HTERT RPE-1 (cell line): ENCODE data around the gene ZNF69.
"Not testable (repeated sequence)": the region's sequence is repeated elsewhere in the genome, so short reads cannot be mapped to it uniquely, and the experiment has no call there.

Experiments
- in situ Hi-C: fragments of 300-500 bp; cut with MboI; formaldehyde crosslinking; loops from 4 replicates; pipeline ENCODE4 v1.14.3; 2020; ENCODE audit warnings: low sequenced_read_pairs

Gene ZNF69

GRCh38 chr19:11890634-11891033 lies 3.1 kb downstream of the ZNF69 start:
- in situ Hi-C loops: no loop called here

GRCh38 chr19:11894851-11895250 lies 7.3 kb downstream of the ZNF69 start:
- in situ Hi-C loops: no loop called here

- in situ Hi-C loops: no loop called here
Measured at GRCh38 chr19:11902228-11902627, 14.6 kb downstream of the ZNF69 start.

GRCh38 chr19:11905928-11906327 lies 18.3 kb downstream of the ZNF69 start:
- in situ Hi-C loops: no loop called here

- in situ Hi-C loops: not testable (repeated sequence)
Measured at GRCh38 chr19:11911937-11912336, 24.4 kb downstream of the ZNF69 start.

GRCh38 chr19:11914417-11915051 lies 27.0 kb downstream of the ZNF69 start:
- in situ Hi-C loops: not testable (repeated sequence)

- in situ Hi-C loops: no loop called here
Measured at GRCh38 chr19:11921852-11922495, 34.4 kb downstream of the ZNF69 start.

GRCh38 chr19:11924886-11925650 lies 37.5 kb downstream of the ZNF69 start, which contains the start of gene ZNF700:
Gene ZNF700 (plus strand): TSS chr19:11925107. CDS start chr19:11925211, 104 bp downstream.
- in situ Hi-C loops: no loop called here

GRCh38 chr19:11925651-11926187 lies 38.1 kb downstream of the ZNF69 start:
- in situ Hi-C loops: not testable (repeated sequence)

- in situ Hi-C loops: no loop called here
Measured at GRCh38 chr19:11927227-11927626, 39.6 kb downstream of the ZNF69 start.

- in situ Hi-C loops: no loop called here
Measured at GRCh38 chr19:11931051-11931450, 43.5 kb downstream of the ZNF69 start.

- in situ Hi-C loops: no loop called here
Measured at GRCh38 chr19:11931513-11931912, 43.9 kb downstream of the ZNF69 start.

GRCh38 chr19:11935829-11936228 lies 48.2 kb downstream of the ZNF69 start:
- in situ Hi-C loops: not testable (repeated sequence)

GRCh38 chr19:11938383-11938782 lies 50.8 kb downstream of the ZNF69 start:
- in situ Hi-C loops: not testable (repeated sequence)

GRCh38 chr19:11941361-11941887 lies 53.8 kb downstream of the ZNF69 start:
- in situ Hi-C loops: not testable (repeated sequence)

GRCh38 chr19:11942008-11942842 lies 54.6 kb downstream of the ZNF69 start:
- in situ Hi-C loops: no loop called here

GRCh38 chr19:11942843-11943108 lies 55.2 kb downstream of the ZNF69 start:
- in situ Hi-C loops: no loop called here

- in situ Hi-C loops: no loop called here
Measured at GRCh38 chr19:11944656-11945055, 57.1 kb downstream of the ZNF69 start.

GRCh38 chr19:11948646-11949045 lies 61.1 kb downstream of the ZNF69 start:
- in situ Hi-C loops: no loop called here

GRCh38 chr19:11949201-11949600 lies 61.6 kb downstream of the ZNF69 start:
- in situ Hi-C loops: no loop called here

- in situ Hi-C loops: not testable (repeated sequence)
Measured at GRCh38 chr19:11949614-11950080, 62.1 kb downstream of the ZNF69 start.
